ENCODE data around the gene SLC7A8. TPM values are rescaled to one million over a fixed set of nuclear protein-coding genes. Genes with fewer than 3 reads are reported as not detected.
A peak's percentile ranks its signal among the peaks of the same experiment; 100 is the strongest.

SLC7A8 gene
- total RNA-seq, 4 donors from 2014 or later: 15.9 to 152 (median 49.3) TPM

- DNase-seq: no peak
- no peaks in the 10 kb centered on the region for H3K27me3 ChIP-seq
- H3K4me3 ChIP-seq: no peak overlapping the region
- intact Hi-C loops (cut with DNase I; ENCODE audit: low total_unique reads): no loop called here
- TF ChIP-seq, protein P1, sequence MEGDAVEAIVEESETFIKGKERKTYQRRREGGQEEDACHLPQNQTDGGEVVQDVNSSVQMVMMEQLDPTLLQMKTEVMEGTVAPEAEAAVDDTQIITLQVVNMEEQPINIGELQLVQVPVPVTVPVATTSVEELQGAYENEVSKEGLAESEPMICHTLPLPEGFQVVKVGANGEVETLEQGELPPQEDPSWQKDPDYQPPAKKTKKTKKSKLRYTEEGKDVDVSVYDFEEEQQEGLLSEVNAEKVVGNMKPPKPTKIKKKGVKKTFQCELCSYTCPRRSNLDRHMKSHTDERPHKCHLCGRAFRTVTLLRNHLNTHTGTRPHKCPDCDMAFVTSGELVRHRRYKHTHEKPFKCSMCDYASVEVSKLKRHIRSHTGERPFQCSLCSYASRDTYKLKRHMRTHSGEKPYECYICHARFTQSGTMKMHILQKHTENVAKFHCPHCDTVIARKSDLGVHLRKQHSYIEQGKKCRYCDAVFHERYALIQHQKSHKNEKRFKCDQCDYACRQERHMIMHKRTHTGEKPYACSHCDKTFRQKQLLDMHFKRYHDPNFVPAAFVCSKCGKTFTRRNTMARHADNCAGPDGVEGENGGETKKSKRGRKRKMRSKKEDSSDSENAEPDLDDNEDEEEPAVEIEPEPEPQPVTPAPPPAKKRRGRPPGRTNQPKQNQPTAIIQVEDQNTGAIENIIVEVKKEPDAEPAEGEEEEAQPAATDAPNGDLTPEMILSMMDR (IDR thresholded peaks at IDR 0.05): no peak
- no peak for TF ChIP-seq POLR2A (IDR thresholded peaks at IDR 0.05)
- H3K36me3 ChIP-seq: no peaks in the 10 kb centered on the region
- H3K27ac ChIP-seq: no peak overlapping the region
- peaks cover 0 to 9% of the 10 kb centered on the region in 2 donors for H3K4me1 ChIP-seq
- H3K9me3 ChIP-seq: no peaks in the 10 kb centered on the region
Observed at GRCh38 chr14:23163830-23164229, 19.6 kb downstream of the SLC7A8 start.

DNA sequence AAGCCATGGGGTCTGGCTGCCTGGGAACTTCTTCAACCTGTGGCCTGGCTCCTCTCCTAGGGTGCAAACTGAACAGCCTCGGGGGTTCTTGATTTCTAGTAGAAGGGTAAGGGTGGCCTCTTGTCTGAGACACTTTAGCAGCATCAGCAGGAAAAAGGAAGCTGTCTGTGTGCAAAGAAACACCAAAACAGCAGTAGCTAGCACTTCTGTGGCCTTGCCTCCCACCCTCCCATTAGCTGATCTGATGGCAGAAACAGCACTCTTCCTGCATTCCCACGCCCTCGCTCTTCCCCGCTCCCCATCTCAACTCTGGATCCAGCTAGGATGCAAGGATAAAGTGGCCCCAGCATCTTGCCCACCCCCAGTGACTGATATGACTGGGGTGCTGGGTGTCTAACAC lies 20.7 kb downstream of the SLC7A8 start:
- intact Hi-C loops (cut with DNase I; ENCODE audit: low total_unique reads): no loop called here
- Histone ChIP-seq H3K4me3 (no peak overlapping the region), H3K27me3 (no peaks in the 10 kb centered on the region), H3K4me1 (peaks cover 0 to 9% of the 10 kb centered on the region in 2 donors), H3K9me3 (no peaks in the 10 kb centered on the region), H3K36me3 (no peaks in the 10 kb centered on the region), H3K27ac (no peak overlapping the region)
- DNase-seq: no peak
- TF ChIP-seq, protein P1 (IDR thresholded peaks at IDR 0.05): no peak
- TF ChIP-seq POLR2A (IDR thresholded peaks at IDR 0.05): no peak

DNA sequence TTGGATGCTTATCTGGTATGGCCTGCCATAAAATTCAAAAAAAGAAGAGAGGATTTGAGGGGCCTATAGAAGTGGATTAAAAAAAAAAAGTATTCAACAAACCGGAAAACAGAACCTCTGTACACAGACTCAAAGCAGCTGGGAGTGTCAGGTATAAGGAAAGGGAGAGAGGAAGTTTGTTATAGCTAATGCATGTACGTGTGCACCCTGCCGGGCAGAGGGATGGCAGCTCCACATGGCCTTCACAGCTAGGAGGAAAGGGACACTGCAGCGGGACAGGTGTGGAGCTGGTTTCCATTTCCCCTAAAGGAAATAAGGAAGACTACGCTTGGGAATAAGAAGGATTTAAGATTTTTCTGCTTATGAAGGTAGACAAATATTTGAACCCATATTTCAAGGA lies 21.5 kb downstream of the SLC7A8 start:
- Histone ChIP-seq H3K9me3 (no peaks in the 10 kb centered on the region), H3K27me3 (no peaks in the 10 kb centered on the region), H3K36me3 (no peaks in the 10 kb centered on the region), H3K4me3 (no peak overlapping the region), H3K4me1 (peaks cover 0 to 4% of the 10 kb centered on the region in 2 donors), H3K27ac (no peak overlapping the region)
- TF ChIP-seq, protein P1 (IDR thresholded peaks at IDR 0.05): no peak
- no peak for TF ChIP-seq POLR2A (IDR thresholded peaks at IDR 0.05)
- DNase-seq: no peak
- intact Hi-C loops (cut with DNase I; ENCODE audit: low total_unique reads): no loop called here

GRCh38 chr14:23160924-23161522 lies 22.4 kb downstream of the SLC7A8 start:
- intact Hi-C loops (cut with DNase I; ENCODE audit: low total_unique reads): no loop called here
- no peaks in the 10 kb centered on the region for H3K27me3 ChIP-seq
- no peaks in the 10 kb centered on the region for H3K36me3 ChIP-seq
- no peaks in the 10 kb centered on the region for H3K9me3 ChIP-seq
- no peak overlapping the region for H3K4me3 ChIP-seq
- peak in 1 of 2 donors; percentile 11 for TF ChIP-seq POLR2A (IDR thresholded peaks at IDR 0.05)
- TF ChIP-seq, protein P1 (IDR thresholded peaks at IDR 0.05): no peak
- peak overlapping the region; percentile 60 to 65 for H3K27ac ChIP-seq
- peak; percentile 64 to 67 for DNase-seq
- peaks cover 2 to 4% of the 10 kb centered on the region in 2 donors for H3K4me1 ChIP-seq

GRCh38 chr14:23159532-23159931 lies 23.9 kb downstream of the SLC7A8 start:
- H3K27ac ChIP-seq: peak overlapping the region; percentile 3 to 32
- no peaks in the 10 kb centered on the region for H3K9me3 ChIP-seq
- no peaks in the 10 kb centered on the region for H3K36me3 ChIP-seq
- H3K27me3 ChIP-seq: no peaks in the 10 kb centered on the region
- intact Hi-C loops (cut with DNase I; ENCODE audit: low total_unique reads): no loop called here
- TF ChIP-seq, protein P1 (IDR thresholded peaks at IDR 0.05): no peak
- TF ChIP-seq POLR2A (IDR thresholded peaks at IDR 0.05): no peak
- H3K4me1 ChIP-seq: peaks cover 3 to 11% of the 10 kb centered on the region in 2 donors
- no peak for DNase-seq
- no peak overlapping the region for H3K4me3 ChIP-seq
